Measurements from ENCODE around the gene SPTBN5.

GRCh38 chr15:41882689-41883483 is 11.0 kb downstream of the SPTBN5 start:
- TF ChIP-seq CTCF (conservative IDR thresholded peaks at IDR 0.05; ENCODE audit: low read depth, low read length) (no peak), EZH2 (IDR thresholded peaks at IDR 0.05; ENCODE audit: borderline replicate concordance, low read depth, low read length, poor library complexity, severe bottlenecking) (no peak)

All from A673 (cell line).